ENCODE measurements around the gene TMEM87B. TPM values are rescaled to one million over a fixed set of nuclear protein-coding genes. Genes with fewer than 3 reads are reported as not detected.

Gene TMEM87B
- total RNA-seq, 1 experiment from 2014 or later = 10.6 TPM

- Mint-ChIP-seq H3K36me3 (no peaks in the 10 kb centered on the region), H3K4me1 (peaks cover 6% of the 10 kb centered on the region), H3K4me3 (no peak overlapping the region), H3K27ac (no peak overlapping the region), H3K27me3 (ENCODE audit: low read depth) (no peaks in the 10 kb centered on the region), H3K9me3 (no peaks in the 10 kb centered on the region)
- DNase-seq (ENCODE audit: low spot score) = no peak
- no peak for ATAC-seq
- ChIA-PET POLR2A (no interaction called here), CTCF (no interaction called here)
- no peak for TF ChIP-seq USF1 (CRISPR knock-in tag; IDR thresholded peaks at IDR 0.05)
- TF ChIP-seq PRRX2 (CRISPR knock-in tag; IDR thresholded peaks at IDR 0.05) = no peak
- no peak for TF ChIP-seq NFYB (CRISPR knock-in tag; conservative IDR thresholded peaks at IDR 0.05; ENCODE audit: low read depth)
- no peak for TF ChIP-seq ZNF232 (CRISPR knock-in tag; IDR thresholded peaks at IDR 0.05)
- TF ChIP-seq ATF1 (CRISPR knock-in tag; IDR thresholded peaks at IDR 0.05) = no peak
- TF ChIP-seq MLX (CRISPR knock-in tag; IDR thresholded peaks at IDR 0.05) = no peak
- TF ChIP-seq HMGXB4 (CRISPR knock-in tag; IDR thresholded peaks at IDR 0.05) = no peak
- no peak for TF ChIP-seq ZNF423 (CRISPR knock-in tag; IDR thresholded peaks at IDR 0.05)
- no peak for TF ChIP-seq ZNF317 (CRISPR knock-in tag; IDR thresholded peaks at IDR 0.05; ENCODE audit: borderline replicate concordance, low read depth)
- TF ChIP-seq FOXJ3 (CRISPR knock-in tag; IDR thresholded peaks at IDR 0.05; ENCODE audit: borderline replicate concordance) = no peak
- no peak for TF ChIP-seq ZMAT4 (CRISPR knock-in tag; IDR thresholded peaks at IDR 0.05)
- TF ChIP-seq ERG (CRISPR knock-in tag; IDR thresholded peaks at IDR 0.05) = no peak
- no peak for TF ChIP-seq IRF1 (CRISPR knock-in tag; IDR thresholded peaks at IDR 0.05)
- no peak for TF ChIP-seq ELF4 (CRISPR knock-in tag; IDR thresholded peaks at IDR 0.05; ENCODE audit: low read depth)
- TF ChIP-seq ATF2 (CRISPR knock-in tag; IDR thresholded peaks at IDR 0.05; ENCODE audit: borderline replicate concordance, low read depth) = no peak
- TF ChIP-seq NFATC4 (CRISPR knock-in tag; IDR thresholded peaks at IDR 0.05) = no peak
- TF ChIP-seq SP1 (CRISPR knock-in tag; conservative IDR thresholded peaks at IDR 0.05) = no peak
- TF ChIP-seq ZNF512 (CRISPR knock-in tag; IDR thresholded peaks at IDR 0.05; ENCODE audit: borderline replicate concordance) = no peak
- no peak for TF ChIP-seq ZNF396 (CRISPR knock-in tag; IDR thresholded peaks at IDR 0.05; ENCODE audit: borderline replicate concordance)
These were observed 31.4 kb upstream of the TMEM87B start for GRCh38 chr2:112023707-112024106.
